HG02678 (cell line): ENCODE measurements around the gene ZNF341.

ENCODE experiments used
- ATAC-seq: cut with Tn5 transposase; IDR thresholded peaks from one replicate; pipeline ENCODE4 v1.9.1; 2021; ENCODE audit warnings: mild to moderate bottlenecking, moderate library complexity; ENCODE audit not compliant: unreplicated experiment

Gene ZNF341

GRCh38 chr20:33839591-33839990 lies 107.8 kb downstream of the ZNF341 start:
- no peak for ATAC-seq

DNA sequence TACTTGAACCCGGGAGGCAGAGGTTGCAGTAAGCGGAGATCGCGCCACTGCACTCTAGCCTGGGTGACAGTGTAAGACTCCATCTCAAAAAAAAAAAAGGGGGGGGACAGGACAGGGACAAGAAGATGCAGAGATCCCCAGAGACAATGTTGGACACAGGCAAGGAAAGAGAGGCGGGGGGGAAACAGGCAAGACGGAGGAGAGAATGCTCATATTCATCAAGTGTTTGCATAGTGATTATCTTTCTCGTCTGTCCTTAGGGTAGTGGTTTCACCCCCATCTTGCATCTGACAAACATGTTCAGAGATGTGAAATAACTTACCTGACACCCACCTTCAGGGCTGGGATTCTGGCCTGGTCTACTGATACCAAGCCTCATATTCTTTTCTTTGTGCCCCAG lies 108.4 kb downstream of the ZNF341 start:
- no peak for ATAC-seq

DNA sequence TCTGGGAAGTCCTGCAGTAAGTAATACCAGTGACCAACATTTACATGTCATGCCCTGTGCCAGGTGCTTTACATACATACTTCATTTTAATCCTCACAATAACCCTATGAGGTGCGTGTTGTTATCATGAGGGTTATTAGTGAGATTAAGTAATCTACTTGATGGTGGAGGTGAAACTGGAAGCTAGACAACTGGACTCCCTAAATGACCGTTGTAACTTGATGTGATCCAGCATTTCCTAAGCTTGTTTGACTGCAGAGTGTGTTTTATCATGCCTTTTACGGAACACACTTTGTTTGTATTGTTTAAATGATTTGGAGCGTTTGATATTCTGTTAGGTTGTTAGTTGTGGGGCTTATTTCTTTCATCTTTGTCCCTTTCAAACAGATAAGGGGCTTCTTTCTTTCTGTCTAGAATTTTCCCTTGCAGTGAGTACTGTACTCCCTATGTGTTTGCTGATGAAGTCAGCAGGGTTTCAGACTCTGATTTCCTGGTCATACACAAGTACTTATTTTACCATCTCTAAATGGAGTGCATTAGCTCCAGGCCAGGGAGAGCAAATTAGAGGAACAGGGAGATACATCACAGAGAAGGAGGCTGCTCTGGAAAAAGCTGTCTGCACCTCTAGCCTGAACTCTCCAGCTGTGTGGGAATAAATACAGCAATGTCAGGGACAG lies 109.1 kb downstream of the ZNF341 start:
- ATAC-seq = no peak

DNA sequence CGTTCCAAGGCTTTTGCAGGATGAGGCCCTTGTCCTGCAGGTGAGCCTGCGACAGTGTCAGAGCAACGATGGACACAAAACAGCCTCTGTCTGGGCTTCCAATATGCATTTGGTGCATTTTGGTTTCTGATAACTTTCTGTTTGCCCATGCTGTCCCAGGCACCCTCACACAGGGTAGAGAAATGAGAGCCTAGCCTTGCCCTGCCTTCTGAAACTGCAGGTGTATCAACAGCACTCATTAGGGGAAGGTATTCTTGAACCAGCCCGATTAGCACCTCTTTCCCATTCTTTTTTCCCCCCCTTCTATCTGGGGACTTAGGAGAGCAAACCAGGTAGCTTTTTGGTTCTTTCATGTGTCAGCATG lies 109.6 kb downstream of the ZNF341 start:
- no peak for ATAC-seq
